Hematopoietic multipotent progenitor cell treated with erythropoietin and hydrocortisone succinate and interleukin-3 and kit ligand, for 15 days (in vitro differentiated cells): ENCODE measurements around the gene NKAIN4.
A peak's percentile ranks its signal among the peaks of the same experiment; 100 is the strongest.

Source experiments
- DNase-seq: peaks from one replicate; pipeline ENCODE4 v3.0.0-alpha.2; 2015; ENCODE audit warnings: low spot score

Gene NKAIN4

DNA sequence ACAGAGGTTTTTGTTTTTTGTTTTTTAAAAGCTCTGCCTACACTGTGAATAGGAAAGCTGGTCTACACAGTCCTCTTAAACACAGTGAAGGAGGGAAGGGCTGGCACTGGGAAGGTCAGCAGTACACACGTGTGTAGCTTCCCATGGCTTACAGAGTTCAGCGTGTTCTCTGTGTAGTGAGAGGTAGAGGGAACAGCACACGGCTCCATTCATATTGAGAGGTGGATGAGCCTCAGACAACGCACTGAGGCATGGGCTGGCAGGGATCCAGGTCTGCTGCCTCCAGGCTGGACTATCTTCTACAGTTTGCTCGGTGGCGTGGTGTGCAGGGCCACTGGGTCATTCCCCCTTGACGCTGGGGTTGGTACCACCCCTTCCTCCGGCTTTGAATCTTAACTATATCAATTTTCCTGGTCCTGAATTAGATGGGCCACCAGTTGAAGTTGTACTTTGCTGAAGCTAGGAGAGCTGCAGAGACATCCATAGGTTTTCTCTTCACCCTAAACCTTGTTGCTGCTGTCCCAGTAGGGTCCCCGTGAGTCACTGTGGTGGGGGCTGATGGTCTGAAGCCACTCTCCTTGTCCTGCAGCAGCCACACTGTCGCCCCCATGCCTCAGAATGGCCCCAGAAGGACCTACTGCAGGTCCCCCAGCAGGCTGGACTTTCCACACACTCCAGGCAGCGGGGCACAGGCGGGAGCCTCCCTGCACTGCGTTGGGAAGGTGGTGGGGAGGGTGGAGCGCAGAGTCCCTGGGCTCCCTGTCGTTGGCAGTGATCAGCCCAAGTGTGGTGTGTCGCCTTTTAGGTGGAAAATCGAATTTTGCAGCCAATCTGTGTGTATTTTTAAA, 20.3 kb upstream of the NKAIN4 start:
- DNase-seq, result peak; percentile 4

DNA sequence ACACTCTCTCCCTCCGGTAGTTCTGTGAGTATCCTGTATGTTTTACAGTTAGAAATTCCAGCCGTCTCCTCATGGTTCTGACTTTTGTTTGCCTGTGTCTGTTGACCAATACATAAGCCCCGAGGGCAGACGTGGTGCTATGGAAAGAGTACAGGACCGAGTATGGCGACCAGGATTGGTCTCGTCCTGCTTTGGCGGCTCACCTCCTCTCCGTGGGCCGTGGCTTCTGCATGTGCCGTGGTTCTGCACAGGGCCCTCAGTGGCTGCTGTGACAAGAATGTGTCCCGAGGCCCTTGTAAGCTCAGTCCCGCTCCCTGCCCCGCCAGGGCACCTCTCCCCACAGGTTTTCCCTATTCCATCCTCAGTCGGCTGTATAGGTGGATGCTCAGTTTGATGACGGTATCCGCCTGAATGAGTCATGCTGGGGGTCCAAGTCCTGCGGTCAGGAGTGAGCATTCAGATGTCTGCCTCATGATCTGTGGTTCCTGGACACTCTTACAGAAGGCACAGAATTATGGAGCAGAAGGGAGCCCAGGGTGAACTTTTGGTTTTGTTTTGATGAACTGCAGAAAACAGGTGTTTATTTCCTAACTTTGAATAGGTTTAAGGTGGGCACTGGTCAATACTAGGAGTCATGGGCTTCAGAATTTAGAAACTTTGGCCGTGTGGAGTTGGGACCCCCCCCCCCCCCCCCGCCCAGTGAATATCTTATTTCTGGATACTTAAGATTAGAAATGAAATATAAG, 19.5 kb upstream of the NKAIN4 start:
- peak; percentile 3 for DNase-seq

DNA sequence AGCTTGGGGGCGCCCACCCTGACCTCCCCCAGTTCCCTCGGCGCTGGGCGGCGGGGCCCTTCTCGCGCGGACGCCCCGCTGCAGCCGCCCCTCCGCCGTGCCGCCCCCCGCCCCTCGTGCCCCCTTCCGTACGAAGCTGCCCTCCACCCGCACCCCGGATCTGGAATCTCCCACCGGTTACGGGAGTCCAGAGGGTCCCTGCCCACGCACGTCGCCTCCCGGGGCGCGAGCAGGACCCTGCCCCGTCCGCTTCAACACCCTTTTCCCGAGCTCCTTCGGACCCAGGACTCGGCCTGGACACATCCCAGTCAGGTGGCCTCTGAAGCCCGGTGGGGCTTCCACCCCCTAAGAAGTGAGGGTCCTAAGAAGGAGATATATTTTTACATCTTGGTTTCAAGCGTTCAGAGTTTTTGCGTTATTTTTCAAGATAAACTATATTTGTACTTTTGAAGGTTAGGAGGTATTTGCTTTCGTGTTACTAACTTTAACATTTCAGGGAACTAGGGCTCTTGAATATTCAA, 18.9 kb upstream of the NKAIN4 start:
- DNase-seq, result no peak

DNA sequence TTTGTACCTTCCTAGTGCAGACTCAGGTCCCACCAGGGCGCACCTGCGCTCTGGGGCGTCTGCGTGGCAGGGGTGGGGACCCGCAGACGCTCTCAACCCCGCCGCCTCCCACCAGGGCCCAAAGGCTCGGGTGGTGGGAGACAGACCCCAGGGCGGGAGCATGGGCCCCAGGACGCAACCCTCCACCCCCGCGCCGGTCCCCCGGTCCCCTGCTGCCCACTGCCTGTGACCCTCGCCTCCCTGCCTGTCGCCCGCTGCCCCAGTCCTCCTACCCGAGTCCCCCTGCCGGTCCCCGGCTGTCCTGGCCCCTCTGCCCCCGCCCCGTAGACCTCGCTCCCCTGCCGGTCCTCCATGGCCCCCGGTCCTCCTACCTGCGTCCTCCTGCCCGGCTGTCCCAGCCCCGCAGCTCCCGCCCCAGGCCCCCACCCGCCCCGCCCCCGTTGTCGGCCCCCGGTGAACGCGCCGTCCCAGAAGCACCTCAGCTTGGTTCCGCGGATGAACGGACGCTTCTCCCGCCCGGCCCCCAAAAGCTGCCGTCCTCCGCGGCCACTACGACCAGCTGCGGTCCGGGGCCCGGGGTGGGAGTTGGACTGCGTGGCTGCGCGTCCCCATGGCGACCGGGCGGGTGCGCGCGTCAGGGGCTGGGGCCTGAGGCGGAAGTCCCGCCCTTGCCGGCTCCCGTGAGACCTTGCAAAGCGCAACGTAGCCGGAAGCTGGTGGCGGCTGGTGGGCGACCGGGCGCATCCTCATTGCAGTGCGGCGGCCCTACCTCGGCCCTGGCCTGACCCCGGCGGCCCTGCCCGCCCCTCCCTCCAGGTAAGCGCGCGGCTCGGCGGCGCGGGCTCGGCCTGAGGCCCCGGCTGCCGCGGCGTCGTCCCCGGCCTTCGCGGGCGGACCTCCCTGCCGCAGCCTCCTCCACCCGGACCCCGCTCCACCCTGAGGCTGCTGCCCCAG, 18.1 kb upstream of the NKAIN4 start, which contains the start of gene ARFGAP1:
Gene ARFGAP1 (plus strand): TSS at position 709 of the 954 bp plus-strand sequence. CDS start 2,768 bp downstream, outside the sequence.
- peak; percentile 86 for DNase-seq

DNA sequence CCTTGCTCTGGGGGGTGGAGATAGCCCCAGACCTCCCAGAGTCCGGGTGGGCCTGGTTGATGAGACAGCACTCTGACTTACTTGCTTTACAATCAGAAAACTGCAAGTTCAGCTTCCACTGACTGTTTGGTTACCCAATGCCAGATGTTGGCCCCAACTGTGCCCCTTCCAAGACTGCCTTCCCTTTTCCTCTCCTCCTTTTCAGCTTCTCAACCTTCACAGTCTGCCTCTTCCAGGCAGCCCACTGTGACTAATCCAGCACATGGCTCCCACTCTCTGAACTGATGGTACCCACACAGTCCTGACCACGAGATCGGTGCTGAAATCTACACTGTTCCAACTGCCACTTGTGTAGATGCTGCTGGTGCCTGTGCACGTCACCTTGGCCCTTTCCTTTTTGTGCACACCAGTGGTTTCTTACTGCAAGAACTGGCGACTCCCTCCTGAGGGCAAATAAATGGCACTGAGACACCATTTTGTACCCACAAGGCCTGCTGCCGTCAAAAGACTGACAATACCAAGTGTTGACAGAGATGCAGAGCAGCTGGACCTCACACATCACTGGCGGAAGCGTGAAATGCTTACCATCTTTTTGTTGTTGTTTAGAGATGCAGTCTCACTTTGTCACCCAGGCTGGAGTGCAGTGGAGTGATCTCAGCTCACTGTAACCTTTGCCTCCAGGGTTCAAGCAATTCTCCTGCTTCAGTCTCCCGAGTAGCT, 16.5 kb upstream of the NKAIN4 start:
- no peak for DNase-seq

DNA sequence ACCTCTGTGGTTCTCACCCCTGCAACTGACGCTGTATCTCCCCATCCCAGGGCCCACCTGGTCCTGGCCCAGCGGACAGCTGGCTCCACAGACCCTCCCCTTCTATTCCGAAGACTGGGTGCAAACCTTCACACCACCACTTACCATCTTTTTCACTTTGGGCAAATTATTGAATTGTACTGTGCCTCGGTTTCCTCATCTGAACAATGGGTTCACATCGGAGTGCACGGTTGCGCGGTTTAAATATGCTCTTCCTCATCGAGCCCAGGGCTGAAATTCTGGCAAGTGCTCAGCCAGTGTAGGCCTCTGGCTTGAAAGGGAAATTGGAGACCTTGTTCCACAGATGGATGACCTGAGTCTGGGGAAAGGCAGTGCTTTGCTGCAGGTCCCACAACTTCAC, 15.5 kb upstream of the NKAIN4 start:
- DNase-seq, result no peak

DNA sequence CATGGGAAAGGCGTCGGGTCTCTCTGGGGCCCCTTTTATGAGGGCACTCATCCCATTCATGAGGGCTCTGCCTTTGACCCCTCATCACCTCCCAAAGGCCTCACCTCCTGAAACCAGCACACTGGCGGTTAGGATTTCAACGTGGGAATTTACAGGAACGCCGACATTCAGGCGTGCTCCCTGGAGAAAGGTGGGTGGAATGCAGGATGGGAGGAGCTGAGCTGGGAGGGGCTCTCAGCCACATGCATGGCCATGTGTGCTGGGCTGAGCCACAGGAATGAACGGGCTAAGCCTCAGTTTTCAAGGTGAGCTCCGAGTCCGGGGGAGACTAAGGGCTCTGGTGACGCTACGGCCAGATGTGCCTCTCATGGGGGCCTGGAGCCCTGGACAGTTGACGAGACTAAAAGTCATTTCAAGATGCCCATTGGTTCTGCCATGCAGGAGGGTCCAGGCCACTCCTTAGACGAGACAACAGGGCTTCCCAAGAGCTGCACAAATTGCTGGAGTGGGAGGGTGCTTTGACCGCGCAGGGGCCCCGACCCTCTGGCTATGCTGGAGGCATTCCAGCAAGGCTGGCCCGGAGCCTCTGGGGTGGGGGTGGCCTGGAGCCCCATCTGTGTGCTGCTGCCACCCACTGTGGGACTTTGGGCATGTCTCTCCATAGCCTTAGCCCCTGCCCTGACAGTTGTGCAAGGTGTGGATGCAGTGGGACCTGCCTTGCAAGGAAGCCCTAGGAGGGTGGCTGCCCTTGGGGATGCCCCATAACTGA, 14.6 kb upstream of the NKAIN4 start:
- no peak for DNase-seq

DNA sequence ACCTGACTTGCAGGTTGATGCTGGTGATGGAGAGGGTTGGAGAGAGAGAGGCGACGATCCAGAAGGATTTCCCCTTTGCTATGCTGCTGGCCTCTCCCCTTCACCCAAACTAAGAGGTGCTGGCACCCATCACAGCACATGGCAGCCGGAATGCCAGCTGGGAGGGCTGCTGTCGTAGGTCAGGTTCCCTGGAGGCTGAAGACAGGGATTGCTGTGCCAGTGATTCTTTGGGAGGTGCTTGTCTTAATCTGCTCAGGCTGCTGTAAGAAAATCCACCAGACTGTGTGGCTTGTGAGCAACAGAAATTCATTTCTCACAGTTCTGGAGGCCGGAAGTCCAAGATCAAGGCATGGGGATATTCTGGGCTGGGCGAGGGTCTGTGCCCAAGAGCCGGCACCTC, 14.0 kb upstream of the NKAIN4 start:
- no peak for DNase-seq

DNA sequence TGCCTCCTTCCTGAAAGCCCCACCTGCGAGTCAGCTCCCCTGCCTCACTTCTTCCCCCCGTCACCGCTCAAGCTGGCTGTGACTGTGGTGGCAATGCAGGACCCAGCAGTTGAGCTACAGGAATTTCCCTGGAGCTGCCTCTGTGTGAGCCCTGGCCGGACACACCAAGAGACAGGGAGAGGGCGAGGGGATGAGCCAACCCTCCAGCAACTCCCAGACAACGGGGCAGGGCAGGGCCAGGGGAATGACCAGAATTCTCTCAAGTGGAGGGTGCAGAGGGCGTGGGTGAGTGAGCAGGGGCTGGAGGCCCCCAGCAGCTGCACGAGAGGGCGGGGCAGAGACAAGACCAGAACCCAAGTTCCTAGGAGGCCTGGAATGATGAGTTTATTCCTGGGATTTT, 13.4 kb upstream of the NKAIN4 start:
- no peak for DNase-seq

DNA sequence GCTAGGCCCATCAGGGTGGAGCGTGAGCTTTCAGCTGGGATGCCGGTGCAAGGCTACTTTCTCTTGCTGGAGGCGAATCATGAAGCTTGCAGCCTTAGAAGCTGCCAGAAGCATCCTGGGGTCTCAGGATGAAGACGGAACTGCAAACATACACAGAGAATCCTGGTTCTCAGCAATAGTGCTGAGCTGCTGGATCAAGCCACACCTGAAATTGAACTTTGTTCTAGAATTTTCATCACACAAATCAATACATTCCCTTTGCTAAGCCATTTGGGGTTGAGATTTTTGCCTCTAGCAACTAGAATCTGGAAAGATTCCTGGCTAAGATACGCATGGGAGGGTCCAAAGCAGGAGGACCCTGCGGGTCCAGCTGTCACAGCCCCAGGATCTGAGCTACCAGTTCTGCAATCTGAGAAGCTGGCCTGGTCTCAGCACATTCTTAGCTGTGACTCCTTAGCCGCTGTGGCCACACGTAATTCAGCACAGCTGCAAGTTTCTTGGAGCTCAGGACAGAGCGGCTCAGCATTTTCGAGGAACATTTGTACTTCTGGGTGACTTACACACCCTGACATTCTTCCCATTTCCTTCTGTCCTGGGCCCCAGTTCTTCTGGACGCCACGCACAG, 11.7 kb upstream of the NKAIN4 start:
- no peak for DNase-seq

DNA sequence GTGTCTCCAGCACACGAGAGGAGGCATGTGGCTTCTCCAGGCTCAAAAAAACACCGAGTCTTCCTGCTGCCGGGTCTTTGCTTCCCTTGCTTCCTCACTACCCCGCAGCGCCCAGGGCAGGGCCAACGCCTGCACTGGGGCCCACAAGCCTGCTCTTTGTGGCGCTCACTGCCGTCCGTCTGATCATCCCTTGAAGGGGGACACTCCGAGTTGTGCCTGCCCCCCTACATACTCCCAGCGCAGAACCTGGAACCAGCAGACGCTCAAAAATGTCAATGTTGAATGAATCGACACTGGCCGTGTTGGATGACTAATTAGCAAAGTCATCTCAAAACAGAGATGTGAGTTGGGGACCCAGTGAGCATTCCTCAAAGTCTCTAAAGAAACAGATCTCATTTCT, 10.3 kb upstream of the NKAIN4 start:
- DNase-seq, result no peak

DNA sequence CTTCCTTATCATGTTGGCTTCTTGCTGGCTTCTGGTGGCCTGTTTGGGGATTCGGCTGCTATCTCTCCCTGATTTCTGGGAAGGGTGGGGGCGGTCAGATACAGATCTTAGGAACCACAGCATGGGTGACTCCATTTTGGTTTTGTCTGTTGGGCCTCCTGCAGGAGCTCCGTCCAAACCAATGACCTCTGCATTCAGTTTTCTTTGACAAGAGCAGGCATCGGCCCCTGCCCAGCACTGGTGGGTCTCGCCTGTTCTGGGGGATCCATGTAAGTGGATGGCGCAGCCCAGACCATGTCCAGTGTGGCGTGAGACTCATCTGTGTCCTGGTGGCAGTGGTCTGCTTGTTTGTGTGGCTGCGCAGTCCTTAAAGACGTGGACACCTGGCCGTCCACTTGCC, 9.7 kb upstream of the NKAIN4 start:
- no peak for DNase-seq

DNA sequence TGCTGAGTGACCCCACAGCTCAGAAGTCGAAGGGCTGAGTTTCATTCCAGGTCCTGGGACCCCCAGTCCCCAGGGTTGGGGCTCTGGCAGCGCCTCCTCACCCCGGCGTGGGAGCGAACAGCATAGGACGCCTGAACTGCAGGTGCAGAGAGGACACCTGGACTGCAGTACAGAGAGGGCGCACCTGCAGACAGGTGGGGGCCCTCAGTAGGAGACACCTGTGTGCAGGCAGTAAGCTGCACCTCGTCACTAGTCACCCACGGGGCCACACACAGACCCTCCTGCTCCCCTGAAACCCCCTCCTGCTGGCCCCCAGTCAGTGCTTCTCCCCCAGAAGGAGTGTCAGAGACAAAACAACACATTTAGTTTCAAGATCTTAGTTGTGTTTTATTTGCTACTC, 8.6 kb upstream of the NKAIN4 start:
- no peak for DNase-seq

DNA sequence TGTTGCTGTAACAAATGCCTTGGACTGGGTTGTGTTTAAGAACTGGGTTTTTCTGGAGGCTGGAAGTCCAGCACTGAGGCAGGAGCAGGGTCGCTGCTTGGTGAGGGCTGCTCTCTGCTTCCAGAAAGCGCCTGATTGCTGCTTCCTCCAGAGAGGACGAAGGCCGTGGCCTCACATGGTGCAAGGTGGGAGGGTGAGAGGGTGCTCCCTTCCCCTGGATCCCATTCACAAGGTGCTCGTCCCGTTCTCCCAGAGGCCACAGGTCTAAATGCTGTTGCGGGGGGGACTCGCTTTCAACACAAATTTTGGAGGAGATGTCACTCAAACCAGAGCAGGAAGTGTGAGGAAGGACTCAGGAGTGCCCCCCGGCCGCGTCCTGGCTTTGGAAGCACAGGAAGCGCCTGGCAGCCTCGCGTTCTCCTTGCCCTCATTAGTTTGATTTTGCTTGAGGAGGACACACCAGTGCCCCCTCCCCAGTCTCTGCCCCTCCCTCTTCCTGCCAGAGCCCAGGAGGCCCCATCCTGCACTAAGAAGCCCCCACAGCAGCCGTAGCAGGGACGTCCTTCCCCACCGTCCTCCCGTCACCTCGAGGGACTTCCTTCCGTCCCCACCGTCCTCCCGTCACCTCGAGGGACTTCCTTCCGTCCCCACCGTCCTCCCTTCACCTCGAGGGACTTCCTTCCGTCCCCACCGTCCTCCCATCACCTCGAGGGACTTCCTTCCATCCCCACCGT, 7.7 kb upstream of the NKAIN4 start:
- no peak for DNase-seq

DNA sequence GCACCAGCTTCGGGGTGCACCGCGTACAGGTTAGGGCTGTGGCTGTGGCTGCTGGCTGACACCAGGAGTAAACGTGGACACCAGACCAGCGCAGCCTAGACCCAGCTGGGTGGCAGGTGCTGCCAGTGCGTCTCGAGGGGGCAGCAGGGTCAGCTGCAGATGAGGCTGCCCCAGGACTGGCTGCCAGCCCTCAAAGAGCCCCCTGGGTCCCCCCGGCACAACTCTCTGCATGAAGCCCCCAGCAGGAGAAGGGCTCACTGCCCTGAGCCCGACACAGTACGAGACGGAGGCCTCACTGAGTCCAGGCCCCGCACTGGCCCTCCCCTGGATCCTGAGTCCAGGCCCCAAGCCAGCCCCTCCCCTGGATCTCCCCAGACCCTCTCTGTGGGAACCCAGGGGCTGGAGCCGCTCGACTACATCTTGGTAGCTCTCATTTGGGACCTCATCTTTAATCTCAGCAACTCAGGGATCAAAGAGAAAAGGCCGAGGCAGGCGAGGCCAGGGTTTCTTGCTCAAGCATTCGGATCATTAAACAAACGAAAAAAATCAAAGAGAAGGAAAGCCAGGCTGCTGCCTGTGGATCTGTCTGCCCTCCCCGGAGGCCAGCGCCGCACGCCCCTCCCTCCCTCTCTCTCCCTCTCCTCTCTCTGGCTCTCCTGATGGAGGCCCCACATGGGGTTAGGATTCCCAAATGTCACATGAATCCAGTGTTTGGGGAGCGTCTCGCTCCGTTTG, 7.0 kb upstream of the NKAIN4 start:
- no peak for DNase-seq

DNA sequence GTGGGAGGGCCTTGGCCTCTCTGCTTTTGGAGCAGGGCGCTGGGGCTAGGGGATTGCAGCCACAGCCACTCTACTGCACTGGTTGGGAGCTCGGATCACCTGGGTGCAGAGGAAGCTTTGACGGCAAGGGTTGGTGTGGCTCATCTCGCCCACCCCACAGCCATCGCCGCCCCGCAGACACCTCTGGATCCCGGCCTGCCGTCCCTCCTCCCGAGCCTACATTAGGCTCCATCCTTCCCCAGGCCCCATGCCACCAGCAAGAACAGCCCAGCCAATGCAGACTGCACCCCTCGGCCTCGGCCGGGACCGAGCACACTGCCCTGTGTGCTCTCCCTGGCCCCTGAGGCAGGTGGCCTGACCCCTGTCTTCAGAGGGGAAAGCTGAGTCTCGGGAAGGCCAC, 6.3 kb upstream of the NKAIN4 start:
- DNase-seq, result no peak

DNA sequence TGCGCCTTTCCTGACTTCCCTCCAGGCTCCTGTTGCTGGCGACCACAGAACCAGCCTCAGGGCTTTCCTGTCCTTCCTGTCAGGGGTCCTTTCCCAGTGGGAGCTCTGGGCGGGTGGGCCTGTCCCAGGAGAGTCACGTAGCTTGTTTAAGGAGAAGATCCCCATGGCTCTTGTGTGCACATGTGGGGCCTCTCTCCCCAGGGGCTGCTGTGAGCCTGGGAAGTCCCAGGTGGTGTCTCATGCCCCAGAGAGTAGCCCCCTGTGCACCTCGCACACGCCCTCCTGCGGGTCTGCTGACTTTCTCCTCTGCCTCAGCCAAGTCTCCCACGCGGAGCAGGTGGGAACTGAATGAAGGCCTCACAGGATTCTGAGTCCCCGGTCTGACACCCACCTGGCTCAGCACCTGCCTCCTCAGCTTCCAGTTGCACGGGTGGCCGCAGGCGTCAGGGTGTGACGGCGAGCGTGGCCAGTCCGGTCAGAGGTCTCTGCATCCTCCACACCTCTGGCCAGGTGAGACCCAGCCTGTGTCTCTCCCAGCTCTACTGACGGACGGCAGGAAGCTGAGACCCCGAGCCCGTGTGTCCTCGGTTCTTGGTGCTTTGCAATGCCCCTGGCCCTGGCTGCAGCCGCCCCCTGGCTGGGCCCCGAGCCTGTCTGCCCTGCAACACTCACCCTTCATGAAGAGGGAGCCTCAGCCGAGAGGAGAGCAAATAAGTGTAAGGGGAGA, 5.6 kb upstream of the NKAIN4 start:
- no peak for DNase-seq

DNA sequence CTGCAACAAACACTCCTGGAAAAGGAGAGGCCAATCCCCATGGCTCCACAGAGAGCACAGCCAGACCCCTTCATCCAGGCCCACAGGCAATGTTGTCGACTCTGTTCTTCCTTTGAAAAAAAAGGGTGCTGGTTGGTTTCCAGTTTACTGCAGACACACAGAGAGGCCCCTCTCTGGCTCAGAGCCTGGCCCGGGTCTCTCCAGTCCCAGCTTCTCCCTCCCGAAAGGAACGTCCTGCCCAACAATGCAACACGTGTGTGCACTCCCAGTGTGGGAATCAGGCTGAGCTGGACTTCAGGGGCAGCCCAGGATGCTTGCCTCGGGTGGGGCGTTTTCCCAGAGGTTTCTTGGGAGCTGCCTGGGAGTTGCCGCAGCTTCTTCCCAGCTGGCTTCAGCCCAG, 4.5 kb upstream of the NKAIN4 start:
- no peak for DNase-seq
